Karpas-422 (cell line): ENCODE measurements around the gene SLC17A1. TPM values are rescaled to one million over a fixed set of nuclear protein-coding genes. Genes with fewer than 3 reads are reported as not detected.

Source experiments
- DNase-seq: peaks from one replicate; pipeline ENCODE4 v3.0.0-alpha.2; 2015
- H2AFZ ChIP-seq: fragments of 200-600 bp; sonication (generic); 2 replicates; pipeline ENCODE4 v1.6.1; 2014; ENCODE audit warnings: antibody characterized with exemption, low read length, mixed read lengths
- H3K27ac ChIP-seq: fragments of 200-600 bp; sonication (generic); 2 replicates; pipeline ENCODE4 v1.5.1; 2014; ENCODE audit warnings: mild to moderate bottlenecking, low read length, moderate library complexity
- H3K27me3 ChIP-seq: fragments of 200-600 bp; sonication (generic); 2 replicates; pipeline ENCODE4 v1.6.1; 2014; ENCODE audit warnings: low read length, mixed read lengths
- H3K36me3 ChIP-seq: fragments of 200-600 bp; sonication (generic); 2 replicates; pipeline ENCODE4 v1.6.1; 2014; ENCODE audit warnings: low read length, mixed read lengths; ENCODE audit not compliant: insufficient read depth
- H3K4me1 ChIP-seq: fragments of 200-600 bp; sonication (generic); 2 replicates; pipeline ENCODE4 v1.6.1; 2014; ENCODE audit warnings: mild to moderate bottlenecking, low read length, mixed read lengths
- H3K4me2 ChIP-seq: fragments of 200-600 bp; sonication (generic); 2 replicates; pipeline ENCODE4 v1.6.1; 2014; ENCODE audit warnings: low read length, low read depth, mild to moderate bottlenecking; ENCODE audit not compliant: poor library complexity, severe bottlenecking
- H3K4me3 ChIP-seq: fragments of 200-600 bp; sonication (generic); 2 replicates; pipeline ENCODE4 v1.5.1; 2014; ENCODE audit warnings: mild to moderate bottlenecking, antibody characterized with exemption, low read length, mixed read lengths
- H3K79me2 ChIP-seq: fragments of 200-600 bp; sonication (generic); 2 replicates; pipeline ENCODE4 v1.6.1; 2014; ENCODE audit warnings: mild to moderate bottlenecking, low read length, mixed read lengths
- H3K9ac ChIP-seq: fragments of 200-600 bp; sonication (generic); 2 replicates; pipeline ENCODE4 v1.6.0; 2014; ENCODE audit warnings: low read length
- H3K9me2 ChIP-seq: fragments of 200-600 bp; sonication (generic), shearing (Covaris generic); replicated peaks from 2 replicates; pipeline ENCODE4 v1.6.0; 2014; ENCODE audit warnings: mild to moderate bottlenecking, low read length, moderate library complexity; ENCODE audit not compliant: insufficient read depth
- H3K9me3 ChIP-seq: fragments of 300-700, 200-600 bp; sonication (generic); 2 replicates; pipeline ENCODE4 v1.6.1; 2014; ENCODE audit warnings: low read length, mixed read lengths
- H4K20me1 ChIP-seq: fragments of 200-600 bp; sonication (generic); 2 replicates; pipeline ENCODE4 v1.6.1; 2014; ENCODE audit warnings: mild to moderate bottlenecking, antibody characterized with exemption, low read length, low read depth; ENCODE audit not compliant: insufficient read depth
- total RNA-seq: library from RNA; depleted of rRNA; stranded (reverse); fragments of >200 nt; shearing (Covaris generic); gene quantifications from 2 replicates; pipeline ENCODE4 v1.2.3, GENCODE V29; 2014; ENCODE audit warnings: low replicate concordance

Gene SLC17A1
- total RNA-seq, 1 experiment from 2014 or later, result not detected

DNA sequence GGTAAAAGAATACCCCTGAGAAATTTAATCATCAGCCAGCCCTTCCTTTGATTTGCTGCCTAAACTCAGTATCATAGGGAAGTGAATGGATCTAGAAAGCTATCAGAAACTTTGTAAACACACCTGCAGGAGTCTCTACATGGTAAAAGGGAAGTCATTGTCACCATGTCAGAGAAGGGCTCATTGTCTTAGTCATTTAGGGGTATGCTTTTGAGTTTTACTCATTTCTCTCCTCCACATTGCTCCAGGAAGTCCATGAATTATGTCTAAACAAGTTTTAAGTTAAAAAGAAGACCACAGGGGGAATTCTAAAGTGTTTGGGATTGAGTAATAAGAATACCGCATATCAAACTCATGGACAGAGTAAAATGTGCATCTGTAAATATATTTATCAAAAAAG is 2.5 kb downstream of the SLC17A1 start:
- no peak for DNase-seq

DNA sequence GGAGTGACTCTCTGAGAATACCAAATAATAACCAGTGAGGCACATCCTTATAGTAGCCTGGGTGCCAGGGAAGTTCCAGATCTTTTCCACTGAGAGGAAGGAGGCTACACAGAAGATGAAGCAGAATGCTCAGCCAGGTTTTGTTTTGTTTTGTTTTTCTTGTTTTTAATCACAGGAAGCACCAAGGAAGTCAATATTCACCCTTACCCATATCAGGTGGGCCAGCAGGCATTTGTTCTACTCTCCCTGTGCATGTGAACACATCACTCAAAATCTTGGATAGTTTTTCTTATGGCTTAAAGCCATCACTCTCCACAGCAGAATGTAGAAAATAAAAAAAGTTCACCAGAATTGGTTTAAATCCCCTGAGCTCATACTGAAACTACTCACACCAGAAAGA is 10.5 kb downstream of the SLC17A1 start:
- Histone ChIP-seq H3K4me3 (no peak overlapping the region), H3K79me2 (no peaks in the 10 kb centered on the region), H3K4me1 (no peaks in the 10 kb centered on the region), H3K9me2 (no peaks in the 10 kb centered on the region), H3K27ac (no peak overlapping the region), H3K36me3 (no peaks in the 10 kb centered on the region), H4K20me1 (no peaks in the 10 kb centered on the region), H3K9me3 (no peaks in the 10 kb centered on the region), H2AFZ (no peak overlapping the region), H3K27me3 (no peaks in the 10 kb centered on the region), H3K4me2 (no peak overlapping the region), H3K9ac (no peak overlapping the region)
- no peak for DNase-seq

More for the DNA sequence above, 2.5 kb downstream of the SLC17A1 start:
- Histone ChIP-seq H3K9ac (no peak overlapping the region), H3K4me2 (no peak overlapping the region), H2AFZ (no peak overlapping the region), H3K9me2 (no peaks in the 10 kb centered on the region), H4K20me1 (no peaks in the 10 kb centered on the region), H3K27ac (no peak overlapping the region), H3K9me3 (no peaks in the 10 kb centered on the region), H3K36me3 (no peaks in the 10 kb centered on the region), H3K79me2 (no peaks in the 10 kb centered on the region), H3K27me3 (no peaks in the 10 kb centered on the region), H3K4me3 (no peak overlapping the region), H3K4me1 (no peaks in the 10 kb centered on the region)

DNA sequence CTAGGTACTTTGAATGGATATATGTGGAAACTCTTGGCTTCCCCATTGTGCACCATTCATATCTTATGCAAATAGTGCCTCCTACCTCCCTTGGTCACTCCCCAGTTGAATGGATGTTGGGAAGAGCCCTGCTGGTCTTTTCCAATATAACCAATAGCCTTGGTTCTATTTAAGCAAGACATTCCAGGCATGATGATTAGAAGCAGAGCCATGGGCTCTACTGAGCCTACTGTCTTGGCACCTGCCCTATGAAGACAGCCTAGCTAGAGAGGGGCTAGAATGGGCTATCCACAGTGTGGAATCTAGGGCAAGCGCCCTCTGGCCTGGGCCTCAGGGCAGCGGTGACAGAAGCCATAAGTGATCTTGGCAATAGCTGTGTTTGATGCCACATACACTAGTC is 15.6 kb downstream of the SLC17A1 start:
- Histone ChIP-seq H3K9me2 (no peaks in the 10 kb centered on the region), H3K36me3 (no peaks in the 10 kb centered on the region), H3K4me3 (no peak overlapping the region), H3K27me3 (no peaks in the 10 kb centered on the region), H3K79me2 (no peaks in the 10 kb centered on the region), H3K9ac (no peak overlapping the region), H3K4me1 (no peaks in the 10 kb centered on the region), H3K4me2 (no peak overlapping the region), H4K20me1 (no peaks in the 10 kb centered on the region), H2AFZ (no peak overlapping the region), H3K9me3 (no peaks in the 10 kb centered on the region), H3K27ac (no peak overlapping the region)
- DNase-seq, result no peak

- Histone ChIP-seq H3K9me2 (no peaks in the 10 kb centered on the region), H3K27ac (no peak overlapping the region), H3K27me3 (no peaks in the 10 kb centered on the region), H3K9me3 (no peaks in the 10 kb centered on the region), H3K4me2 (no peak overlapping the region), H3K9ac (no peak overlapping the region), H2AFZ (no peak overlapping the region), H3K79me2 (no peaks in the 10 kb centered on the region), H3K4me1 (no peaks in the 10 kb centered on the region), H3K4me3 (no peak overlapping the region), H3K36me3 (no peaks in the 10 kb centered on the region), H4K20me1 (no peaks in the 10 kb centered on the region)
- no peak for DNase-seq
These were observed 16.7 kb downstream of the SLC17A1 start for GRCh38 chr6:25815194-25815593.

DNA sequence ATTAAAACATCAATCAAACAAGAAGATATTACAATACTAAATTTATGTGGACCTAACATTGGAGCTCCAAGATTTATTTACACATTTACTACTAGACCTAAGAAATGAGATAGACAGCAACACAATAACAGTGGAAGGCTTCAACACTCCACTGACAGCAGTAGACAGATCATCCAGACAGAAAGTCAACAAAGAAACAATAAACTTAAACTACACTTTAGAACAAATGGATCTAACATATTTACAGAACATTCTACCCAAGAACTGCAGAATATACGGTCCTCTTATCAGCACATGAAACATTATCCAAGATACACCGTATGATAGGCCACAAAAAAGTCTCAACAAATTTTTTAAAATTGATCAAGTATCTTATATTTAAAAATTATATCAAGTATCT is 27.0 kb downstream of the SLC17A1 start:
- no peaks in the 10 kb centered on the region for H4K20me1 ChIP-seq
- no peaks in the 10 kb centered on the region for H3K27me3 ChIP-seq
- no peak overlapping the region for H2AFZ ChIP-seq
- H3K4me2 ChIP-seq, result no peak overlapping the region
- no peaks in the 10 kb centered on the region for H3K36me3 ChIP-seq
- no peaks in the 10 kb centered on the region for H3K9me2 ChIP-seq
- H3K4me1 ChIP-seq, result no peaks in the 10 kb centered on the region
- H3K4me3 ChIP-seq, result no peak overlapping the region
- no peak for DNase-seq
- no peak overlapping the region for H3K9ac ChIP-seq
- H3K9me3 ChIP-seq, result no peaks in the 10 kb centered on the region
- no peak overlapping the region for H3K27ac ChIP-seq
- H3K79me2 ChIP-seq, result no peaks in the 10 kb centered on the region

- H3K27me3 ChIP-seq, result no peaks in the 10 kb centered on the region
These were observed 30.4 kb downstream of the SLC17A1 start for GRCh38 chr6:25801436-25801835.

DNA sequence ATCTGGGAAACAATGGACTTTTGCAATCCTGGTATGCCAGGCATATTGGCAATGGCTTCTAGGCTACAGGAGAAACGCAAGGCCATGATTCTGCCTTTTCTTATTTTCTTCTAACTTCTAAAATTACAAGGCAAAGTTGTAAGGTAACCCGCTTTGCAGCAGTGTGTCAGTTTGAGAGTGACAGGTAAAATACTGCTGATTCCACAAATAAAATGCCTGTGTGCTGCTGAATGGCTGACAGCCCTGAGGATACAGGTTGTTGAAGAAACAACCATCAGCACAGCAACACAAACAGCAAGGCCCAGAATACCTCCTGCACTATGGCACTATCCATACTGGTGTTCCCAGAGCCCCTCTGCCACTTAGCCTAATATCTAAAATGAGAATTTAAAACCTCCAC is 37.1 kb downstream of the SLC17A1 start:
- no peak for DNase-seq

More at GRCh38 chr6:25801436-25801835, 30.4 kb downstream of the SLC17A1 start:
- no peaks in the 10 kb centered on the region for H3K4me1 ChIP-seq
- H3K4me3 ChIP-seq, result no peak overlapping the region
- no peaks in the 10 kb centered on the region for H3K79me2 ChIP-seq
- H3K9me3 ChIP-seq, result no peaks in the 10 kb centered on the region
- H2AFZ ChIP-seq, result no peak overlapping the region
- H3K9me2 ChIP-seq, result no peaks in the 10 kb centered on the region
- no peak for DNase-seq
- H3K4me2 ChIP-seq, result no peak overlapping the region
- no peak overlapping the region for H3K27ac ChIP-seq
- H3K36me3 ChIP-seq, result no peaks in the 10 kb centered on the region
- no peaks in the 10 kb centered on the region for H4K20me1 ChIP-seq
- H3K9ac ChIP-seq, result no peak overlapping the region

GRCh38 chr6:25793970-25794369 is 37.9 kb downstream of the SLC17A1 start:
- Histone ChIP-seq H4K20me1 (no peaks in the 10 kb centered on the region), H3K27me3 (no peaks in the 10 kb centered on the region), H3K36me3 (no peaks in the 10 kb centered on the region), H3K27ac (no peak overlapping the region), H3K9ac (no peak overlapping the region), H3K9me2 (no peaks in the 10 kb centered on the region), H3K79me2 (no peaks in the 10 kb centered on the region), H3K9me3 (no peaks in the 10 kb centered on the region), H3K4me1 (no peaks in the 10 kb centered on the region), H3K4me2 (no peak overlapping the region), H2AFZ (no peak overlapping the region), H3K4me3 (no peak overlapping the region)
- no peak for DNase-seq

More for the DNA sequence above, 37.1 kb downstream of the SLC17A1 start:
- no peaks in the 10 kb centered on the region for H3K36me3 ChIP-seq
- no peaks in the 10 kb centered on the region for H3K9me2 ChIP-seq
- H3K27ac ChIP-seq, result no peak overlapping the region
- H3K4me2 ChIP-seq, result no peak overlapping the region
- no peaks in the 10 kb centered on the region for H3K27me3 ChIP-seq
- no peaks in the 10 kb centered on the region for H3K79me2 ChIP-seq
- H3K4me1 ChIP-seq, result no peaks in the 10 kb centered on the region
- no peaks in the 10 kb centered on the region for H4K20me1 ChIP-seq
- H3K9ac ChIP-seq, result no peak overlapping the region
- H3K4me3 ChIP-seq, result no peak overlapping the region
- H3K9me3 ChIP-seq, result no peaks in the 10 kb centered on the region
- no peak overlapping the region for H2AFZ ChIP-seq

GRCh38 chr6:25792016-25792415 is 39.8 kb downstream of the SLC17A1 start:
- H2AFZ ChIP-seq, result no peak overlapping the region

More at GRCh38 chr6:25792016-25792415, 39.8 kb downstream of the SLC17A1 start:
- H3K27ac ChIP-seq, result no peak overlapping the region
- no peak overlapping the region for H3K4me3 ChIP-seq
- no peak overlapping the region for H3K4me2 ChIP-seq
- H4K20me1 ChIP-seq, result no peaks in the 10 kb centered on the region
- H3K79me2 ChIP-seq, result no peaks in the 10 kb centered on the region
- no peak for DNase-seq
- H3K27me3 ChIP-seq, result no peaks in the 10 kb centered on the region
- no peaks in the 10 kb centered on the region for H3K36me3 ChIP-seq
- no peaks in the 10 kb centered on the region for H3K4me1 ChIP-seq
- H3K9ac ChIP-seq, result no peak overlapping the region
- H3K9me2 ChIP-seq, result no peaks in the 10 kb centered on the region
- H3K9me3 ChIP-seq, result no peaks in the 10 kb centered on the region
